Measurements from ENCODE around the gene BLM.

The BLM gene

DNA sequence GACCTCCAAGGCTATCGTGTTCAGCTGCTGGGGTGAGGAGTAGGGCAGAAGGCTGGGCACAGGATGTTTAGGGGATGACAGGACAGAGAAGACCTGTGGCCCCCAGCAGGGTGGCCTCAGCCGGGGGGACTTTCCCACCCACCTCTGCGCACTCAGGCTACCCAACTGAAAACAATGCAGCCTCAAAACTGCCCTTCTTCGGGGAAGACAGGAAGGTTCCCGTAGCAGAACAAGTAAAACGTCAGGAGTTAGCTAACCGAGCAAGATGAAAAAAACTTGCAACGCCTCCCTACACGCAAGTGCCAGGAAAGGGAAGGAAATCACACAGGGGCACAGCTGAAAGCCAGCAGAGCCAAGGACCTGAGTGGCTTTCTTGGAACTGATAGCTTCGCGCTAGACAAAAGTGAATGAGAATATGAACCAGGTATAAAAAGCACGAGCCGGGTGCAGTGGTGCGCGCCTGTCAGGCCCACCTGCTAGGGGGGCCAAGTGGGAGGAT is 112.8 kb downstream of the BLM start:
- ChIA-PET POLR2A (no interaction called here), CTCF (interaction anchor here (0.7 to 1.5 kb wide), 6 partner anchors 10 to 61 kb away, joined by 3 to 4 read pairs (median 4); no protein-coding TSS in a partner anchor)
- DNase-seq (ENCODE audit: extremely low spot score), result peak; percentile 62
- TF ChIP-seq, protein P1, sequence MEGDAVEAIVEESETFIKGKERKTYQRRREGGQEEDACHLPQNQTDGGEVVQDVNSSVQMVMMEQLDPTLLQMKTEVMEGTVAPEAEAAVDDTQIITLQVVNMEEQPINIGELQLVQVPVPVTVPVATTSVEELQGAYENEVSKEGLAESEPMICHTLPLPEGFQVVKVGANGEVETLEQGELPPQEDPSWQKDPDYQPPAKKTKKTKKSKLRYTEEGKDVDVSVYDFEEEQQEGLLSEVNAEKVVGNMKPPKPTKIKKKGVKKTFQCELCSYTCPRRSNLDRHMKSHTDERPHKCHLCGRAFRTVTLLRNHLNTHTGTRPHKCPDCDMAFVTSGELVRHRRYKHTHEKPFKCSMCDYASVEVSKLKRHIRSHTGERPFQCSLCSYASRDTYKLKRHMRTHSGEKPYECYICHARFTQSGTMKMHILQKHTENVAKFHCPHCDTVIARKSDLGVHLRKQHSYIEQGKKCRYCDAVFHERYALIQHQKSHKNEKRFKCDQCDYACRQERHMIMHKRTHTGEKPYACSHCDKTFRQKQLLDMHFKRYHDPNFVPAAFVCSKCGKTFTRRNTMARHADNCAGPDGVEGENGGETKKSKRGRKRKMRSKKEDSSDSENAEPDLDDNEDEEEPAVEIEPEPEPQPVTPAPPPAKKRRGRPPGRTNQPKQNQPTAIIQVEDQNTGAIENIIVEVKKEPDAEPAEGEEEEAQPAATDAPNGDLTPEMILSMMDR (IDR thresholded peaks at IDR 0.05; ENCODE audit: control extremely low read depth, extremely low read depth, low read depth, missing control alignments), result no peak

DNA sequence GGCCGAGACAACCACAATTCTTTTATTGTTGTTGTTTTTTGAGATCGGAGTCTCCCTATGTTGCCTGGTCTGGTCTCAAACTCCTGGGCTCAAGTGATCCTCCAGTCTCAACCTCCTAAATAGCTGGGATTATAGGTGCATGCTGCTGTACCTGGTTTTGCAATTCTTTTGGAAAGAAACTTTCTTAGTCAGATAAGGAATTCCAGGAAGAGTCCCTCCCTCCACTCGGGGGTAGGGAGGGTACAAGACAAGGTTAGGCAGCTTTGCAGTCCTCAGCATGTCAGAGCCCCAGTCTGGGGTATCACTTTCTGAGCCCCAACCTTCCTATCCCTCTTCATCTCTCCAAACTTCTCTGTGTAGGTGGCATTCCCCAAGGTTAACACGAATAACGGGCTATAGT is 117.5 kb downstream of the BLM start:
- ChIA-PET CTCF (interaction anchor here (1.6 kb wide), 1 partner anchor 33 kb away, joined by 4 read pairs; the partner anchor contains the start of gene FURIN), POLR2A (no interaction called here)
- DNase-seq (ENCODE audit: extremely low spot score), result no peak
- TF ChIP-seq, protein P1 (IDR thresholded peaks at IDR 0.05; ENCODE audit: control extremely low read depth, extremely low read depth, low read depth, missing control alignments), result no peak

DNA sequence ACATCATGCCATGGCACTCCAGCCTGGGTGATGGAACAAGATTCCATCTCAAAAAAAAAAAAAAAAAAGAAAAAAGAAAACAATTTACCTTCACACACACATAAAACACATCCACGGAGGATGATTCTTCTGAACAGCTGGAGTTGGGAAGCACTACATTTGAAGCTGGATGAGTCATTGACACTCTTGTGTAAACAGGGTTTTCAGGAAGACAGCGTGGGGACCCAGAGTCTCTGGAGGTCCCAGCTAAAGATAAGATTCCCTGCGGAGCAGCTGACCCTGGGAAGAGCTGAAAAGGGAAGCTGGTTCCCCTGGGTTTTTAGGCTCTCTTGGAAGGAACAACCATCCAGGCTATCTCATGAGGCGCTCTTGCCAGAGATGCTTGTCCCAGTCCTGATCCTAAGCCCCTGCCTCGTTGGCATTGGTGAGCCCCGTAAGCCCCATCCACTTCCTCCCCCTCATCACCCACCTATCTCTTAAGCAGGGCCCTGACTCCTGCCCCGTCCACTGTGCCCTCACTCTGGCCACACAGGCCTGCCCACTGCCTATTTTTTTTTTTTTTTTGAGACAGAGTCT is 119.2 kb downstream of the BLM start:
- no peak for DNase-seq (ENCODE audit: extremely low spot score)
- TF ChIP-seq, protein P1 (IDR thresholded peaks at IDR 0.05; ENCODE audit: control extremely low read depth, extremely low read depth, low read depth, missing control alignments), result no peak
- POLR2A ChIA-PET, result no interaction called here
- CTCF ChIA-PET, result interaction anchor here (1.7 to 2.4 kb wide), 2 partner anchors 13 to 50 kb away, joined by 3 to 6 read pairs; no protein-coding TSS in a partner anchor

DNA sequence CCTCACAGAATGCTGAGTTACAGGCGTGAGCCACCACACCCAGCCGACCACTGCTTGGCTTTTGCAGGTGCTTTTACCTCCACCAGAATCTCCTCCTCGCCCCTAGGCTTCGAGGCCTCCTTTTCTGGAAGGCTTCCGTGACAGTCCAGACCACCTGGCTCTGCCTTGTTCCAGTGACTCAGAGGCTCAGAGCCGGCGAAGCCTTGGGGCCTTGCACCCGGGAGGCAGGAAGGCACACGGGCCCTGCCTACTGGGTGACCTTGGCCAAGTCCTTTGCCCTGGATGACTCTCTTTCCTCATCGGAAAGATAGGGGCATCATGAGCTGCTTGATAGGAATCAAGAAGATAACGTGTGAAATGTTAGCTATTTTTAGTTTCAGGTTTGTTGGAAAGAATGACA is 119.9 kb downstream of the BLM start:
- DNase-seq (ENCODE audit: extremely low spot score), result no peak
- TF ChIP-seq, protein P1 (IDR thresholded peaks at IDR 0.05; ENCODE audit: control extremely low read depth, extremely low read depth, low read depth, missing control alignments), result no peak
- POLR2A ChIA-PET, result no interaction called here
- CTCF ChIA-PET, result interaction anchor here (1.7 to 2.4 kb wide), 2 partner anchors 14 to 49 kb away, joined by 3 to 6 read pairs; no protein-coding TSS in a partner anchor

DNA sequence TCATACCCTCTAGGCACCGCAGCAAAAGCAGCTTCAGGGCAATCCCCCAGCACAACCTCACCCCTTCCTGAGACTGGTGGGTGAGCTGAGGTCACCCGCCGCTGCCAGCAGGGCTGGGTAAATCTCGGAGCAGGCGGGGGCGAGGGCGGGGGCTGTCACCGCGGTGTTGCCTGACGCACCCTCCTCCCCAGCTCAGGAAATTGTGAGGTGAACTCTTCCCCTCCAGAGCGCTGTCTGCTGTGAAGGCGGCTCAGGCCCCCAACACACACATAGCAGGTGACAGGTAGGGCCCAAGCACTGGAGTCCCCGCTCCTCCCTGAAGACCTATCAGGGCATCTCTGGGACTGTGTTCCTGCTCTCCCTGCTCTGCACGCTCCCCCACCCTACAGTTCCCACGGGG is 121.0 kb downstream of the BLM start:
- no peak for DNase-seq (ENCODE audit: extremely low spot score)
- ChIA-PET CTCF (interaction anchor here (1.4 kb wide), 1 partner anchor 95 kb away, joined by 3 read pairs; no protein-coding TSS in a partner anchor), POLR2A (no interaction called here)
- TF ChIP-seq, protein P1 (IDR thresholded peaks at IDR 0.05; ENCODE audit: control extremely low read depth, extremely low read depth, low read depth, missing control alignments), result no peak

DNA sequence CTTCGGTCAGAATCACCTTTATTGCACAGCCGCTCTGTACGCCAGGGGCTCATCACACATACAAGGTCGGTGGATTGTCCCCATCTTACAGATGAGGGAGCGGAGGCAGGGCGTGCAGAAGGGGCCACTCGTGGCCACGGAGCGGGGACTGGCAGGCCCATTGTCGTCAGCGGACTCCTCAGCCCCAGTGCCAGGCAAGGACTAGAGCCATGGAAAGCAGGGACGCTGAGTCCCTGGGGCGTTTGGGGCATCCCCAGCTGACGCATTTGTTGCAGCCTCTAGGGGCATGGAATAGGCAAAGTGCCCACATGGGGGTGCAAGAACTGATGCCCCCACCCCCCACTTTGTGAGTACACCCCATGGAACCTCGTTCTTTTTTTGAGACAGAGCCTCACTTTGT is 121.4 kb downstream of the BLM start:
- TF ChIP-seq, protein P1 (IDR thresholded peaks at IDR 0.05; ENCODE audit: control extremely low read depth, extremely low read depth, low read depth, missing control alignments), result no peak
- no peak for DNase-seq (ENCODE audit: extremely low spot score)
- CTCF ChIA-PET, result interaction anchor here (1.4 kb wide), 1 partner anchor 94 kb away, joined by 3 read pairs; no protein-coding TSS in a partner anchor
- POLR2A ChIA-PET, result no interaction called here
